Gastrocnemius medialis (tissue), 4 donors: ENCODE results near the gene MANSC1. TPM values are rescaled to one million over a fixed set of nuclear protein-coding genes. Genes with fewer than 3 reads are reported as not detected.

Experiments
- ATAC-seq, 2 donors: fragments of 150-250 bp; one replicate each; pipeline ENCODE4 v1.9.1; 2016
- DNase-seq, 2 donors: peaks; one replicate each; pipeline ENCODE4 v3.0.0-alpha.2; 2019
- H3K27ac ChIP-seq, 4 donors: fragments of 200-600 bp; sonication (generic); 1 replicate in 1 of 4; 2 replicates in 3 of 4; pipeline ENCODE4 v1.5.1; 2016 to 2018; ENCODE audit warnings: mild to moderate bottlenecking in 2 of 4, moderate library complexity in 1 of 4
- H3K27me3 ChIP-seq, 3 donors: fragments of 200-600 bp; sonication (generic) in 2 of 3; 1 replicate in 1 of 3; 2 replicates in 2 of 3; pipeline versions ENCODE4 v1.5.1 to v1.6.0; 2016 to 2019; ENCODE audit warnings: mild to moderate bottlenecking in 1 of 3, moderate library complexity in 1 of 3
- H3K36me3 ChIP-seq, 2 donors: fragments of 200-600 bp; sonication (generic) in 1 of 2; one replicate each; pipeline ENCODE4 v1.5.1; 2017 to 2018
- H3K4me1 ChIP-seq, 2 donors: fragments of 200-600 bp; sonication (generic) in 1 of 2; one replicate each; pipeline ENCODE4 v1.5.1; 2016 to 2017; ENCODE audit warnings: mild to moderate bottlenecking in 2 of 2
- H3K4me3 ChIP-seq, 4 donors: fragments of 200-600 bp; sonication (generic) in 3 of 4; 1 replicate in 1 of 4; 2 replicates in 3 of 4; pipeline ENCODE4 v1.5.1; 2016 to 2019; ENCODE audit warnings: mild to moderate bottlenecking in 2 of 4
- H3K9me3 ChIP-seq, 3 donors: fragments of 200-600 bp; sonication (generic) in 2 of 3; 1 replicate in 1 of 3; 2 replicates in 2 of 3; pipeline ENCODE4 v1.5.1; 2016 to 2019
- CTCF ChIP-seq, 5 experiments: fragments of 450-650 bp in 3 of 5; fragments of 200-600 bp in 2 of 5; sonication (generic) in 2 of 5; IDR thresholded peaks in 4 of 5; conservative IDR thresholded peaks in 1 of 5; 1 replicate in 4 of 5; 2 replicates in 1 of 5; pipeline ENCODE4 v1.5.1; 2016 to 2019; ENCODE audit warnings: antibody characterized with exemption in 5 of 5, mild to moderate bottlenecking in 3 of 5, moderate library complexity in 3 of 5
- POLR2A ChIP-seq, 2 donors: fragments of 450-650 bp; IDR thresholded peaks; one replicate each; pipeline ENCODE4 v1.6.1; 2017; ENCODE audit warnings: antibody characterized with exemption in 2 of 2, mild to moderate bottlenecking in 2 of 2, moderate library complexity in 2 of 2
- in situ Hi-C, 4 donors: fragments of 200-750 bp; cut with MboI; loops; one replicate each; pipeline versions ENCODE4 v1.15.0 to v1.8.0; 2017; ENCODE audit warnings: low sequenced_read_pairs in 4 of 4
- intact Hi-C: fragments of 100-400 bp; cut with DNase I; formaldehyde crosslinking; loops from one replicate; pipeline ENCODE4 v1.15.1; 2023; ENCODE audit warnings: low total_unique reads
- total RNA-seq, 4 donors: library from RNA; depleted of rRNA; stranded (reverse); fragments of >200 nt; gene quantifications; one replicate each; pipeline versions ENCODE4 v1.1.0 to v1.2.3, GENCODE V29; 2016

Gene MANSC1
- total RNA-seq, 4 donors from 2014 or later = 1.4 to 4.7 (median 3.5) TPM

GRCh38 chr12:12327802-12328201 lies 22.2 kb downstream of the MANSC1 start:
- Histone ChIP-seq H3K27me3 (no peaks in the 10 kb centered on the region), H3K9me3 (no peaks in the 10 kb centered on the region), H3K27ac (no peak overlapping the region), H3K4me1 (peaks cover 0 to 5% of the 10 kb centered on the region in 2 donors), H3K4me3 (no peak overlapping the region), H3K36me3 (no peaks in the 10 kb centered on the region)
- TF ChIP-seq POLR2A (IDR thresholded peaks at IDR 0.05) (no peak), CTCF (IDR thresholded peaks at IDR 0.05 in 4 of 5, conservative IDR thresholded peaks at IDR 0.05 in 1 of 5) (peak; percentile 45 to 70 (median 49))
- ATAC-seq (no peak), DNase-seq (no peak)
- intact Hi-C loops = loop anchor here (2.0 to 5.0 kb wide), 2 partner anchors 61 to 245 kb away; partner anchors contain the start of gene LRP6
- in situ Hi-C loops = loop anchor here (5.0 to 25.0 kb wide), 4 partner anchors 241 to 766 kb away; no protein-coding TSS in a partner anchor

- ATAC-seq (no peak), DNase-seq (no peak)
- intact Hi-C loops (loop anchor here (2.0 to 5.0 kb wide), 2 partner anchors 59 to 243 kb away; partner anchors contain the start of gene LRP6), in situ Hi-C loops (loop anchor here (5.0 to 25.0 kb wide), 4 partner anchors 239 to 764 kb away; no protein-coding TSS in a partner anchor)
- Histone ChIP-seq H3K4me3 (no peak overlapping the region), H3K27me3 (no peaks in the 10 kb centered on the region), H3K4me1 (peaks cover 0 to 5% of the 10 kb centered on the region in 2 donors), H3K9me3 (no peaks in the 10 kb centered on the region), H3K27ac (no peak overlapping the region), H3K36me3 (no peaks in the 10 kb centered on the region)
- no peak for TF ChIP-seq POLR2A (IDR thresholded peaks at IDR 0.05)
- no peak for TF ChIP-seq CTCF (IDR thresholded peaks at IDR 0.05 in 4 of 5, conservative IDR thresholded peaks at IDR 0.05 in 1 of 5)
Observed at GRCh38 chr12:12326262-12326661, 23.8 kb downstream of the MANSC1 start.

DNA sequence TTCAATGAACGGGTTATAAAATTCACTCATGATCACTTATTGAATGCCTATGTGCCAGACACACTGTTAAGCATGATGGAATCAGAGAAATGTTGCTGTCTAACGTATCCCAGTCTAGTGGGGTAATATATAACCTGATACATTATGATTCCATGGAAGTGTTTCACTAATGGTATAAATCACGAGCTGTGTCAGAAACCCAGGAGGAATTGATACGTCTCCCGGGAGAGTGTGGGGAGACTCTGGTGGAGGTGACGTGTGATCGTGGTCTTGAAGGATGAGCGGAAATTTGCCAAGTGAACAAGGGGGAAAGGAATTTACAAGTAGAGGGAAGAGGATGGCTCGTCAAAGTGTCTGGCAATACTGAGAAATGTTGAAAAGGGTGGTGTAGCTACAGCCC lies 26.5 kb downstream of the MANSC1 start:
- TF ChIP-seq CTCF (IDR thresholded peaks at IDR 0.05 in 4 of 5, conservative IDR thresholded peaks at IDR 0.05 in 1 of 5) (no peak), POLR2A (IDR thresholded peaks at IDR 0.05) (no peak)
- Histone ChIP-seq H3K27ac (no peak overlapping the region), H3K27me3 (no peaks in the 10 kb centered on the region), H3K4me3 (no peak overlapping the region), H3K4me1 (peaks cover 0 to 5% of the 10 kb centered on the region in 2 donors), H3K9me3 (no peaks in the 10 kb centered on the region), H3K36me3 (no peaks in the 10 kb centered on the region)
- ATAC-seq = no peak
- in situ Hi-C loops = no loop called here
- intact Hi-C loops = no loop called here
- no peak for DNase-seq

DNA sequence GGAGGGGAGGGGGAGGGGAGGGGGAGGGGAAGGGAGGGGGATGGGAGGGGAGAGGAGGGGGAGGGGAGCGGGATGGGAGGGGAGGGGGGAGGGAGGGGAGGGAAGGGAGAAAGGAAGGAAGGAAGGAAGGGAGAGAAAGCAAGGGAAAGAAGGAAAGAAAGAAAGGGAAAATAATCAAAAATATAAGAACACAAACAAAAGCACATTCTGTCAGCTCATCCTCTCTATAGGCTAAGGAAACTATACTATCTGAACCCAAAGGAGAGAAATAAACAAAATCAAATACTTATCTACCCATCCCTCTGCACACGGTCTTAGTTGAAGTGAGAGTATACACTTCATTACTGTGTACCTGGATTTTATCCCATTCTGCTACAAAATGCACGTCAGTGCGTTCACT lies 26.9 kb downstream of the MANSC1 start:
- in situ Hi-C loops (no loop called here), intact Hi-C loops (no loop called here)
- DNase-seq (no peak), ATAC-seq (no peak)
- no peak overlapping the region for H3K27ac ChIP-seq
- no peaks in the 10 kb centered on the region for H3K27me3 ChIP-seq
- TF ChIP-seq POLR2A (IDR thresholded peaks at IDR 0.05) (no peak), CTCF (IDR thresholded peaks at IDR 0.05 in 4 of 5, conservative IDR thresholded peaks at IDR 0.05 in 1 of 5) (no peak)
- no peak overlapping the region for H3K4me3 ChIP-seq
- peaks cover 0 to 5% of the 10 kb centered on the region in 2 donors for H3K4me1 ChIP-seq
- H3K9me3 ChIP-seq = no peaks in the 10 kb centered on the region
- no peaks in the 10 kb centered on the region for H3K36me3 ChIP-seq
